ENCODE data around the gene BARX2. TPM values are rescaled to one million over a fixed set of nuclear protein-coding genes. Genes with fewer than 3 reads are reported as not detected.

The BARX2 gene
- total RNA-seq, 1 experiment from 2014 or later = 0.12 TPM

- Histone ChIP-seq H4K20me1 (ENCODE audit: insufficient read depth) (no peaks in the 10 kb centered on the region), H3K36me3 (ENCODE audit: control insufficient read depth in 1 of 2, insufficient read depth in 2 of 2, low read length in 2 of 2) (no peaks in the 10 kb centered on the region), H3K9me3 (ENCODE audit: control insufficient read depth in 1 of 2, insufficient read depth in 1 of 2, low read depth in 1 of 2, low read length in 2 of 2) (no peaks in the 10 kb centered on the region), H3K9ac (ENCODE audit: low read length) (no peak overlapping the region), H3K27ac (ENCODE audit: low read depth, low read length) (no peak overlapping the region), H2AFZ (ENCODE audit: low read depth, low read length, poor library complexity, severe bottlenecking) (no peak overlapping the region), H3K9me2 (ENCODE audit: insufficient read depth) (no peaks in the 10 kb centered on the region), H3K79me2 (ENCODE audit: insufficient read depth, low read length) (no peaks in the 10 kb centered on the region), H3K4me3 (replicated peaks in 1 of 2; ENCODE audit: low read depth in 1 of 2, low read length in 2 of 2) (no peak overlapping the region), H3K4me1 (ENCODE audit: control insufficient read depth in 1 of 2, insufficient read depth in 2 of 2, low read length in 2 of 2) (no peaks in the 10 kb centered on the region), H3K27me3 (ENCODE audit: insufficient read depth, low read length) (no peaks in the 10 kb centered on the region), H3K4me2 (ENCODE audit: low read length) (no peak overlapping the region)
- ChIA-PET POLR2A (no interaction called here), RAD21 (ENCODE audit: low non-redundant PET in 1 of 2, low total read pairs in 2 of 2, uncharacterized antibody in 2 of 2, unreplicated experiment in 2 of 2) (no interaction called here), CTCF (no interaction called here)
- TF ChIP-seq EZH2 (IDR thresholded peaks at IDR 0.05) = no peak
- TF ChIP-seq SIN3A (IDR thresholded peaks at IDR 0.05; ENCODE audit: low read depth) = no peak
- no peak for TF ChIP-seq SP1 (IDR thresholded peaks at IDR 0.05; ENCODE audit: low read depth)
- TF ChIP-seq JUND (IDR thresholded peaks at IDR 0.05) = no peak
- TF ChIP-seq ELF1 (IDR thresholded peaks at IDR 0.05; ENCODE audit: borderline replicate concordance, low read depth) = no peak
- TF ChIP-seq CEBPB (IDR thresholded peaks at IDR 0.05; ENCODE audit: low read depth) = no peak
- TF ChIP-seq YY1 (IDR thresholded peaks at IDR 0.05; ENCODE audit: extremely low read depth, insufficient replicate concordance, low read depth, low read length) = no peak
- no peak for TF ChIP-seq POLR2AphosphoS5 (IDR thresholded peaks at IDR 0.05; ENCODE audit: low read depth, low read length)
- no peak for TF ChIP-seq MAX (IDR thresholded peaks at IDR 0.05)
- no peak for TF ChIP-seq CBX3 (IDR thresholded peaks at IDR 0.05; ENCODE audit: low read depth)
- TF ChIP-seq CTCF (IDR thresholded peaks at IDR 0.05 in 2 of 3, conservative IDR thresholded peaks at IDR 0.05 in 1 of 3; ENCODE audit: borderline replicate concordance in 1 of 3, insufficient read depth in 1 of 3, low read depth in 2 of 3, low read length in 2 of 3) = no peak
- DNase-seq (ENCODE audit: low read depth, low spot score) = no peak
- no peak for ATAC-seq
- intact Hi-C loops (cut with micrococcal nuclease) = no loop called here
- no TSS peak for BruUV-seq (replicated peaks)
Observed at GRCh38 chr11:129416080-129416820, 40.6 kb downstream of the BARX2 start.
